HAP-1 (cell line): Measurements from ENCODE around the gene NOA1.

Experiments
- DNase-seq, 2 experiments: peaks; one replicate each; pipeline ENCODE4 v3.0.0-alpha.2; 2016 to 2020; ENCODE audit warnings: low spot score in 2 of 2
- H3K27me3 ChIP-seq: fragments of 250-450 bp; sonication (Bioruptor Pico); 2 replicates; pipeline ENCODE4 v1.5.1; 2020; ENCODE audit warnings: low read depth, mild to moderate bottlenecking, moderate library complexity
- H3K36me3 ChIP-seq: fragments of 250-450 bp; sonication (Bioruptor Pico); replicated peaks from 2 replicates; pipeline ENCODE4 v1.5.1; 2020; ENCODE audit warnings: mild to moderate bottlenecking
- H3K4me1 ChIP-seq: fragments of 250-450 bp; sonication (Bioruptor Pico); 2 replicates; pipeline ENCODE4 v1.5.1; 2020; ENCODE audit warnings: mild to moderate bottlenecking
- H3K4me3 ChIP-seq: fragments of 250-450 bp; sonication (Bioruptor Pico); 2 replicates; pipeline ENCODE4 v1.5.1; 2020; ENCODE audit warnings: mild to moderate bottlenecking, moderate library complexity
- H3K9me3 ChIP-seq: fragments of 250-450 bp; sonication (Bioruptor Pico); 2 replicates; pipeline ENCODE4 v1.5.1; 2020; ENCODE audit warnings: mild to moderate bottlenecking, moderate library complexity
- in situ Hi-C: fragments of 300-500 bp; cut with MboI; formaldehyde crosslinking; loops from 3 replicates; pipeline ENCODE4 v1.14.3; 2020; ENCODE audit warnings: low sequenced_read_pairs, inconsistent platforms, mixed read lengths

Gene NOA1

GRCh38 chr4:56977321-56978012 is at the start of gene NOA1:
Gene NOA1, minus strand, starts transcription at chr4:56977606. Its CDS starts 21 bp downstream, at chr4:56977585.
- Histone ChIP-seq H3K4me1 (peaks cover 8% of the 10 kb centered on the region), H3K27me3 (no peaks in the 10 kb centered on the region), H3K4me3 (peak within 1 kb of the TSS; percentile 96), H3K9me3 (peaks cover 2% of the 10 kb centered on the region), H3K36me3 (peaks cover 23% of the 10 kb centered on the region)
- peak; percentile 95 to 97 for DNase-seq
- in situ Hi-C loops: no loop called here

- Histone ChIP-seq H3K27me3 (no peaks in the 10 kb centered on the region), H3K4me3 (no peak overlapping the region), H3K36me3 (peaks cover 87% of the 10 kb centered on the region), H3K4me1 (no peaks in the 10 kb centered on the region), H3K9me3 (no peaks in the 10 kb centered on the region)
- in situ Hi-C loops: no loop called here
- DNase-seq: no peak
Observed at GRCh38 chr4:57023104-57023503, 45.7 kb upstream of the NOA1 start.

GRCh38 chr4:57020467-57021101 is 43.2 kb upstream of the NOA1 start:
- H3K4me1 ChIP-seq: no peaks in the 10 kb centered on the region
- in situ Hi-C loops: no loop called here
- no peak overlapping the region for H3K4me3 ChIP-seq
- no peaks in the 10 kb centered on the region for H3K9me3 ChIP-seq
- H3K27me3 ChIP-seq: no peaks in the 10 kb centered on the region
- no peak for DNase-seq
- peaks cover 77% of the 10 kb centered on the region for H3K36me3 ChIP-seq

DNA sequence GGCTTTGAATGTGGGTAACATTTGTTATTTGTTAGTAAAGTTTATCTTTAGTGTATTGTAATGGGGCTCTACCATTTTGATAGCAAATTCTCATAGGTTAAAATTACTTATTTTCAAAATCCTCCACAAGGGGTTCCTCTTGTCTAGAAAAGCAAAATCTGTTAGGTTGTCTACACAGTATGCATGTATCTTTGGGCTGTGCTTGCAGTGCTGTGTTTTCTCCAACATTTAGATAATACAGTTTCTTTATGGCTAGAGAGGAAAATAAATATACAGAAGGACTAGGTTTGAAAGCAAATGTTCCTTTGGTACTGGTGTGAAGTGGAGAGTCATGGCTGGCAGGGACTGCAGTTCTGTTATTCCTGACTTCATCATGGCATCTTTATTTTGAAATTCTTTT is 41.6 kb upstream of the NOA1 start:
- Histone ChIP-seq H3K27me3 (no peaks in the 10 kb centered on the region), H3K36me3 (peaks cover 73% of the 10 kb centered on the region), H3K9me3 (no peaks in the 10 kb centered on the region), H3K4me1 (no peaks in the 10 kb centered on the region), H3K4me3 (no peak overlapping the region)
- in situ Hi-C loops: no loop called here
- DNase-seq: no peak

DNA sequence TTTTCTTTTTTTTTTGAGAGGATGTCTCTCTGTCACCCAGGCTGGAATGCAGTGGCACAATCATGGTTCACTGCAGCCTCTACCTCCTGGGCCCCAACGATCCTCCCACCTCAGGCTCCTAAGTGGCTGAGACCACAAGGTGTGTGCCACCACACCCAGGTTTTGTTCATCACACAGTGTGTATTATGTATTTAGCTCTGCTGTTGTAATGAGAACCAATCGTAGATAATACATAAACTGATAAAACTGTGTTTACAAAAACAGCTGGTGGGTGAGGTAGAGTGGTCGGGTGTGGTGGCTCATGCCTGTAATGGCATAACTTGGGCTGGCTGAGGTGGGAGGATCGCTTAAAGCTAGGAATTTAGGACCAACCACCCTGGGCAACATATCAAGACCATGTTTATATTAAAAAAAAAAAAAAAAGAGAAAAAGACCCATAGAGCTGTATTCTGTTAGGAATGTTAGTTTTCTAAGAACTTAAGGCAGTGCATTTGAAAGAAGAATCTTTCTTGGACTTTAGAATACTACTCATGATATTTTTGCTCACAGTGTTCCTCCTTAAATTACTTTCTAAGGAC is 36.2 kb upstream of the NOA1 start:
- Histone ChIP-seq H3K4me3 (no peak overlapping the region), H3K4me1 (no peaks in the 10 kb centered on the region), H3K27me3 (no peaks in the 10 kb centered on the region), H3K36me3 (peaks cover 71% of the 10 kb centered on the region), H3K9me3 (no peaks in the 10 kb centered on the region)
- DNase-seq: no peak
- in situ Hi-C loops: no loop called here

- peaks cover 81% of the 10 kb centered on the region for H3K36me3 ChIP-seq
- no peak for DNase-seq
Observed at GRCh38 chr4:56999751-57000150, 22.3 kb upstream of the NOA1 start.

GRCh38 chr4:56995525-56995924 is 18.1 kb upstream of the NOA1 start:
- Histone ChIP-seq H3K4me1 (no peaks in the 10 kb centered on the region), H3K27me3 (no peaks in the 10 kb centered on the region), H3K36me3 (peaks cover 85% of the 10 kb centered on the region), H3K9me3 (no peaks in the 10 kb centered on the region), H3K4me3 (no peak overlapping the region)
- no peak for DNase-seq
- in situ Hi-C loops: no loop called here

More at GRCh38 chr4:56999751-57000150, 22.3 kb upstream of the NOA1 start:
- H3K4me1 ChIP-seq: no peaks in the 10 kb centered on the region
- H3K27me3 ChIP-seq: no peaks in the 10 kb centered on the region
- H3K9me3 ChIP-seq: no peaks in the 10 kb centered on the region
- H3K4me3 ChIP-seq: no peak overlapping the region
- in situ Hi-C loops: no loop called here

GRCh38 chr4:56990109-56990905 is 12.9 kb upstream of the NOA1 start:
- Histone ChIP-seq H3K36me3 (peaks cover 87% of the 10 kb centered on the region), H3K27me3 (no peaks in the 10 kb centered on the region), H3K4me1 (no peaks in the 10 kb centered on the region), H3K4me3 (no peak overlapping the region), H3K9me3 (no peaks in the 10 kb centered on the region)
- DNase-seq: no peak
- in situ Hi-C loops: no loop called here

DNA sequence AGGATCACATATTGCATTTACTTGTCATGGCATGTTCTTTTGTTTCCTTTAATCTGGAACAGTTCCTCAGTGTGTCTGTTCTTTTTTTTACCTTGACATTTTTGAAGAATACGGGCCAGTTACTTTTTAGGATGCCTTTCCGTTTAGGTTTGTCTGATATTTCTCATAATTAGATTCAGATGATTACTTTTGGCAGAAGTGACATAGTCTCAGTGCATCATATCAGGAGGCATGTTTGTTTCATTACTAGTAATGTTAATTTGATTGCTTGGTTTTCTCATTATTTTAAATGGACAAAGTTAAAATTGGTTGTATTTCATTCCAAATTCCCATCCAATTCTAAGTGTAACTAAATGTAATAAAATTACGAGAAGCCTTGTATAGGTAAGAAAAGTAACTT is 9.5 kb upstream of the NOA1 start:
- peaks cover 65% of the 10 kb centered on the region for H3K36me3 ChIP-seq
- DNase-seq: no peak
- in situ Hi-C loops: no loop called here

DNA sequence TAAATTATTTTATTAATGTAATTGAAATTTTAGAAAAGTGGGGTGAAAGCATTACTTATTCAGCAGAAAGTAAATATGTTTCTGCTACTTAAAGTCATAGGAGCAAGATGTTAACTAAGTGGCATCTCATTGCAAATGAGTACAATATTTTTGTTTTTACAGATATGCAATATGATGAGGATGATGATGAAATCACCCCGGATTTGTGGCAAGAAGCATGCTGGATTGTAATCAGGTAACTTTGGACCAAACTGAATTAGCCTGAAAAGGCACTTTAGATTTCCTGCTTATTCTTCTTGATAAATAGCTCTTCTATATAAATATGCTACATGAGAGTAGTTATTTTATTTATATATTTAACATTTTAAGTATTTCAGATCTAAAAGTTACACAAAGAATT is 8.8 kb upstream of the NOA1 start:
- no peaks in the 10 kb centered on the region for H3K4me1 ChIP-seq
- no peak for DNase-seq
- no peak overlapping the region for H3K4me3 ChIP-seq
- H3K27me3 ChIP-seq: no peaks in the 10 kb centered on the region
- in situ Hi-C loops: no loop called here
- peaks cover 58% of the 10 kb centered on the region for H3K36me3 ChIP-seq
- H3K9me3 ChIP-seq: no peaks in the 10 kb centered on the region

More for the DNA sequence above, 9.5 kb upstream of the NOA1 start:
- H3K27me3 ChIP-seq: no peaks in the 10 kb centered on the region
- H3K4me1 ChIP-seq: no peaks in the 10 kb centered on the region
- H3K4me3 ChIP-seq: no peak overlapping the region
- no peaks in the 10 kb centered on the region for H3K9me3 ChIP-seq

DNA sequence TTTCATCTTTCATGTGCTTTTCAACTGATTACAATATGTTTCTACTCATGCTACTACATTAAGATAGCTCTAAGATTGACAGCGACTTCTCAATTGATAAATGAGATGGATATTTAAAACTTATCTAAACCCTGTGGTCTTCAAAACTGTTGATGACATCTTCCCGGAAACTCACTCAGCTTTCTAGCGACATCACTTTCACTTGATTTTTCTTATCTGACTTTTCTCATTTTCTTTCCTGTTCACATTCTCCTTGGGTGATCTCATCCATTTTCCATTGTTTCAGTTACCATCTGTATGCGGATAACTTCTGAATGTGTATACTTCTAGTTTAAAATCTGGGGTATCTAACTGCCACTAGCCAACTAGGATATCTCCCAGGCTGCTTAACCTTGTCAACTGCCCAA is 4.4 kb upstream of the NOA1 start:
- DNase-seq: no peak
- peaks cover 15% of the 10 kb centered on the region for H3K36me3 ChIP-seq

GRCh38 chr4:56979421-56980072 is 2.1 kb upstream of the NOA1 start:
- H3K9me3 ChIP-seq: no peaks in the 10 kb centered on the region
- DNase-seq: peak in 1 of 2 experiments; percentile 64
- peaks cover 8% of the 10 kb centered on the region for H3K4me1 ChIP-seq
- peaks cover 5% of the 10 kb centered on the region for H3K36me3 ChIP-seq
- no peaks in the 10 kb centered on the region for H3K27me3 ChIP-seq
- in situ Hi-C loops: no loop called here
- peak overlapping the region; percentile 96 for H3K4me3 ChIP-seq

More for the DNA sequence above, 4.4 kb upstream of the NOA1 start:
- Histone ChIP-seq H3K4me1 (peaks cover 8% of the 10 kb centered on the region), H3K9me3 (no peaks in the 10 kb centered on the region), H3K4me3 (no peak overlapping the region), H3K27me3 (no peaks in the 10 kb centered on the region)
- in situ Hi-C loops: no loop called here

- Histone ChIP-seq H3K4me1 (peaks cover 8% of the 10 kb centered on the region), H3K27me3 (no peaks in the 10 kb centered on the region), H3K4me3 (peak within 1 kb of the TSS; percentile 96), H3K9me3 (no peaks in the 10 kb centered on the region), H3K36me3 (peaks cover 10% of the 10 kb centered on the region)
- DNase-seq: peak; percentile 93 to 97
- in situ Hi-C loops: no loop called here
Observed at GRCh38 chr4:56978750-56979303, 1.4 kb upstream of the NOA1 start, which contains the start of gene POLR2B. Gene POLR2B, plus strand, starts transcription at chr4:56978896. Its CDS starts 90 bp downstream, at chr4:56978986.
